AG04449 (cell line): ENCODE data around the gene TTLL8.

Experiments
- CTCF ChIA-PET: fragments of 350-600 bp; formaldehyde crosslinking; extraction: SDS; loops from one replicate; lab custom pipeline; 2021; ENCODE audit warnings: antibody characterized with exemption; lab: Yijun Ruan, JAX
- POLR2A ChIA-PET: fragments of 400-600, 350-600 bp; formaldehyde crosslinking; extraction: SDS; loops from one replicate; lab custom pipeline; 2020; ENCODE audit warnings: antibody characterized with exemption, inconsistent platforms; lab: Yijun Ruan, JAX
- DNase-seq: peaks from one replicate; pipeline ENCODE4 v3.0.0-alpha.2; 2010; ENCODE audit warnings: low read depth, low spot score
- H3K4me3 ChIP-seq: 2 replicates; pipeline ENCODE4 v1.5.1; 2011; ENCODE audit warnings: low read depth, mild to moderate bottlenecking, control low read depth, low read length
- TF ChIP-seq, protein P1 (sequence below): IDR thresholded peaks from one replicate; pipeline ENCODE4 v1.5.1; 2011; ENCODE audit warnings: mild to moderate bottlenecking, moderate library complexity, low read length, control low read depth, inconsistent platforms; ENCODE audit not compliant: insufficient read depth; ENCODE audit errors: missing control alignments

Gene TTLL8

GRCh38 chr22:50007057-50007511 lies 51.0 kb downstream of the TTLL8 start:
- POLR2A ChIA-PET, result no interaction called here
- no peak for DNase-seq
- H3K4me3 ChIP-seq, result no peak overlapping the region
- TF ChIP-seq, protein P1, sequence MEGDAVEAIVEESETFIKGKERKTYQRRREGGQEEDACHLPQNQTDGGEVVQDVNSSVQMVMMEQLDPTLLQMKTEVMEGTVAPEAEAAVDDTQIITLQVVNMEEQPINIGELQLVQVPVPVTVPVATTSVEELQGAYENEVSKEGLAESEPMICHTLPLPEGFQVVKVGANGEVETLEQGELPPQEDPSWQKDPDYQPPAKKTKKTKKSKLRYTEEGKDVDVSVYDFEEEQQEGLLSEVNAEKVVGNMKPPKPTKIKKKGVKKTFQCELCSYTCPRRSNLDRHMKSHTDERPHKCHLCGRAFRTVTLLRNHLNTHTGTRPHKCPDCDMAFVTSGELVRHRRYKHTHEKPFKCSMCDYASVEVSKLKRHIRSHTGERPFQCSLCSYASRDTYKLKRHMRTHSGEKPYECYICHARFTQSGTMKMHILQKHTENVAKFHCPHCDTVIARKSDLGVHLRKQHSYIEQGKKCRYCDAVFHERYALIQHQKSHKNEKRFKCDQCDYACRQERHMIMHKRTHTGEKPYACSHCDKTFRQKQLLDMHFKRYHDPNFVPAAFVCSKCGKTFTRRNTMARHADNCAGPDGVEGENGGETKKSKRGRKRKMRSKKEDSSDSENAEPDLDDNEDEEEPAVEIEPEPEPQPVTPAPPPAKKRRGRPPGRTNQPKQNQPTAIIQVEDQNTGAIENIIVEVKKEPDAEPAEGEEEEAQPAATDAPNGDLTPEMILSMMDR, result no peak
- CTCF ChIA-PET, result interaction anchor here (0.7 to 1.3 kb wide), 2 partner anchors 14 to 23 kb away, joined by 3 to 5 read pairs; no protein-coding TSS in a partner anchor

- no peak for DNase-seq
- ChIA-PET POLR2A (no interaction called here), CTCF (interaction anchor here (2.5 kb wide), 1 partner anchor 12 kb away, joined by 23 read pairs; no protein-coding TSS in a partner anchor)
- TF ChIP-seq, protein P1, result no peak
- no peak overlapping the region for H3K4me3 ChIP-seq
Measured at GRCh38 chr22:50004918-50005317, 53.2 kb downstream of the TTLL8 start.

- no peak for DNase-seq
- TF ChIP-seq, protein P1, result no peak
- ChIA-PET CTCF (interaction anchor here (2.5 kb wide), 1 partner anchor 10 kb away, joined by 8 read pairs; no protein-coding TSS in a partner anchor), POLR2A (no interaction called here)
- no peak overlapping the region for H3K4me3 ChIP-seq
Measured at GRCh38 chr22:50002791-50003190, 55.3 kb downstream of the TTLL8 start.

DNA sequence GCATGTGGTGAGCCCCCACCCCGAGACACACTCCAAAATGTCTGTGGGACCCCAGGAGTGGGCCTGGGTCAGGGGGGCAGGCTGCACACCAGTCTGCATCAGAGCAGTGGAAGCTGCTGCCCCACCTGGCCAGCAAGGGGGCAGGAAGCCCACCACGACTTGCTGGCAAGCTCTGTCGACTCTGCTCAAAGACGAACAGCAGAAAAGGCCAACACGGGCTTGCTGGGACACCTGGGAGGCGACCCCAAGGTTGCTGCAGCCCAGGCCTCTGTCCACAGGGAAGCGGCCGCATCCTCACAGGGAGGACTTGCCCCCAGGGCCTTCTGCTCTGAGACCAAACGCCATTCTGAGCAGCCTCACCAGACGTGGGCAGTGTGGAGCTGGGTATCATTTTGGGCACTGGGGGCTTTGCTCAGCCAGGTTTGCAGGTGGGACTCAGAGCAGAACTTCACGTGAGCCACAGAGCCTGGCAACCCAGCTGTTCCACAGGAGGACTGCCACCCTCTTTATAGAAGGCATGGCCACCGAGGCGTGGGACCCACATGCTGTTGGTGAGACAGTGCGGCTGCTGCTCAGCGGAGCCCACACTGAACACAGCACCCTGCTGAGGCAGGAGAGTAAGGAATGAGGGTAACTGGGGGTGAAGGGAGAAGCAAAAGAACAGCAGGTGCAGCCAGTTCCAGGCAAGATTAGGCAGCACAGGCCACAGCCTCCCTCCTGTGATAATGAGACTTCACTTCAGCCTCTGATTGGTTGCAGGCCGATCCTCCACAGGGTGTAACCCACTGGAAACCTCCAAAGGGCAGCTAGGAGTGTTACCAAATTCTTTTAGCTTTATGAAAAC lies 56.5 kb downstream of the TTLL8 start:
- TF ChIP-seq, protein P1, result no peak
- H3K4me3 ChIP-seq, result no peak overlapping the region
- ChIA-PET POLR2A (no interaction called here), CTCF (interaction anchor here (1.1 to 2.5 kb wide), 4 partner anchors 9 to 29 kb away, joined by 3 to 8 read pairs (median 4); partner anchors contain the start of gene IL17REL)
- no peak for DNase-seq

DNA sequence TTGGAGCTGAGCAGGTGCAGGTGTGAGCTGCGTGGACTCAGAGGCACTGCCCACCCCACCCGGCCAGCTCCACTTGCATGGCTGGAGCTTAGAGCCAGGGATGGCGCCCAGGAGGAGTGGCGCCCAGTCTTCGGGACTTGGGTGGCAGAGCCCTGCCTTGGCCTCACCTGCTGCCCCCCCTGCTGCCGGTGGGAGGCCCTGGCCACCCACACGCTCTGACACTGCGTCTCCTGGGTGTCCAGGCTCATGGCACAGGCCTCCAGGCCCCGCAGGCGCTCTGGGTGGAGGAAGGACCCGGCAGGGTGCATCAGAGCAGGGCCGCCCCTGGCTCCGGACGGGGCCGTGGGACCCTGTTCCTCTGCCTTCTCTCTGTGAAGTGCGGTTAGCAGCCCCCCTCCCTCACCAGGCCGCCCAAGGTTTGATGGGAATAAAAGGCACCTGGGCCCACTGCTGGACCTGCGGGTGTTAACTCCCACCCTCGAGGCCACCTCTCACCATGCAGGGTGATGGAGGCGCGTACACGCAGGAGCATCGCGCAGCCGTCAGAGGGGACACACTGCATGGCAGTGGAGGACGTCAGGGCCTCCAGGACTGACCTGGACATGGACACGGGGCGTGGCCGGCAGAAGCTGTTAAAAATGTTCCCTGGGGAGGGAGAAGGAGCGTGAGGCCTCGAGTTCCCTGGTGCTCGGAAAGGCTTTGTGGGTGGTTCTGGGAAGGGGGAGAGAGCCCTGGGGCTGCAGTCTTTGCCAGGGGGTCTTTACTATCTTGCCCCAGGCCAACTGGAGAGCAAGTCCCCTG lies 57.3 kb downstream of the TTLL8 start:
- no peak for DNase-seq
- ChIA-PET POLR2A (no interaction called here), CTCF (interaction anchor here (0.8 to 2.5 kb wide), 6 partner anchors 8 to 29 kb away, joined by 3 to 8 read pairs (median 4); partner anchors contain the start of gene IL17REL)
- TF ChIP-seq, protein P1, result no peak
- no peak overlapping the region for H3K4me3 ChIP-seq
